Naive thymus-derived CD4-positive, alpha-beta T cell (primary cell): ENCODE data around the gene MYH13. TPM values are rescaled to one million over a fixed set of nuclear protein-coding genes. Genes with fewer than 3 reads are reported as not detected.

Experiments used
- ATAC-seq: fragments of 150-1000 bp; cut with Tn5 transposase; 2 replicates; pipeline ENCODE4 v1.10.0; 2021; ENCODE audit warnings: mild to moderate bottlenecking, moderate library complexity
- CTCF ChIA-PET: fragments of 350-600 bp; sonication (Branson Sonifier 250); formaldehyde crosslinking; loops from one replicate; lab custom pipeline; 2021; ENCODE audit warnings: antibody characterized with exemption; lab: Charles Lee
- POLR2A ChIA-PET: fragments of 350-600 bp; sonication (Branson Sonifier 250); formaldehyde crosslinking; loops from one replicate; lab custom pipeline; 2021; ENCODE audit warnings: antibody characterized with exemption, inconsistent platforms; lab: Charles Lee
- DNase-seq, 9 donors: peaks; one replicate each; pipeline versions ENCODE4 v3.0.0 to v3.0.0-alpha.2; 2020 to 2022; ENCODE audit warnings: mixed read lengths in 1 of 9
- H3K27ac ChIP-seq: one replicate; pipeline ENCODE4 v1.7.0; 2013; ENCODE audit warnings: mild to moderate bottlenecking, low read depth, low read length, moderate library complexity
- H3K27me3 ChIP-seq, 2 donors: one replicate each; pipeline ENCODE4 v1.7.0; 2013; ENCODE audit warnings: low read length in 2 of 2, mild to moderate bottlenecking in 2 of 2, moderate library complexity in 2 of 2; ENCODE audit not compliant: control insufficient read depth in 2 of 2, insufficient read depth in 2 of 2
- H3K36me3 ChIP-seq, 3 experiments: 1 replicate in 2 of 3; 2 replicates in 1 of 3; pipeline ENCODE4 v1.7.0; 2013; ENCODE audit warnings: low read length in 3 of 3, mild to moderate bottlenecking in 3 of 3, moderate library complexity in 1 of 3; ENCODE audit not compliant: insufficient read depth in 3 of 3, control insufficient read depth in 2 of 3
- H3K4me1 ChIP-seq, 2 donors: one replicate each; pipeline ENCODE4 v1.7.0; 2013; ENCODE audit warnings: low read length in 2 of 2, mild to moderate bottlenecking in 2 of 2, moderate library complexity in 1 of 2; ENCODE audit not compliant: control insufficient read depth in 2 of 2, insufficient read depth in 2 of 2
- H3K4me3 ChIP-seq: 2 replicates; pipeline ENCODE4 v1.7.0; 2013; ENCODE audit warnings: mild to moderate bottlenecking, low read length
- H3K9me3 ChIP-seq, 3 experiments: 1 replicate in 2 of 3; 2 replicates in 1 of 3; pipeline ENCODE4 v1.7.0; 2013; ENCODE audit warnings: low read length in 3 of 3; ENCODE audit not compliant: control insufficient read depth in 2 of 3
- H3K27ac Mint-ChIP-seq, 9 donors: one replicate each; pipeline ENCODE4 v1.8.0; 2020 to 2022; ENCODE audit warnings: mixed read lengths in 9 of 9, mild to moderate bottlenecking in 8 of 9, moderate library complexity in 5 of 9, inconsistent platforms in 2 of 9
- H3K27me3 Mint-ChIP-seq, 5 donors: one replicate each; pipeline ENCODE4 v1.8.0; 2021 to 2022; ENCODE audit warnings: mixed read lengths in 5 of 5, mild to moderate bottlenecking in 1 of 5
- H3K36me3 Mint-ChIP-seq, 5 donors: one replicate each; pipeline ENCODE4 v1.8.0; 2020 to 2022; ENCODE audit warnings: mixed read lengths in 5 of 5, mild to moderate bottlenecking in 3 of 5, inconsistent platforms in 1 of 5
- H3K4me1 Mint-ChIP-seq, 7 donors: one replicate each; pipeline ENCODE4 v1.8.0; 2020 to 2022; ENCODE audit warnings: mixed read lengths in 7 of 7, mild to moderate bottlenecking in 3 of 7, inconsistent platforms in 1 of 7
- H3K4me3 Mint-ChIP-seq, 10 donors: one replicate each; pipeline ENCODE4 v1.8.0; 2020 to 2022; ENCODE audit warnings: mild to moderate bottlenecking in 10 of 10, mixed read lengths in 10 of 10, moderate library complexity in 6 of 10, inconsistent platforms in 2 of 10
- H3K9me3 Mint-ChIP-seq, 11 donors: one replicate each; pipeline ENCODE4 v1.8.0; 2020 to 2022; ENCODE audit warnings: mixed read lengths in 11 of 11, mild to moderate bottlenecking in 4 of 11, inconsistent platforms in 1 of 11, moderate library complexity in 1 of 11
- intact Hi-C, 2 donors: fragments of 100-400 bp; cut with micrococcal nuclease; formaldehyde crosslinking; loops; one replicate each; pipeline ENCODE4 v1.15.1; 2023
- polyA plus RNA-seq, 2 donors: library from polyadenylated mRNA; unstranded; fragments of 300-500 nt; fragmentation: Illumina TruSeq; gene quantifications; one replicate each; pipeline ENCODE4 v1.2.3, GENCODE V29; 2021
- total RNA-seq, 6 experiments: library from RNA in 5 of 6; stranded (reverse) in 5 of 6; gene quantifications; 1 replicate in 5 of 6; 2 replicates in 1 of 6; pipeline ENCODE4 v1.2.3 and lab custom pipeline; 2021 to 2026

Gene MYH13
- total RNA-seq (not detected), polyA plus RNA-seq (not detected), total RNA-seq (lab: John Stamatoyannopoulos, UW) (not detected)

GRCh38 chr17:10372906-10373305 is at the start of gene MYH13:
MYH13 (minus strand) TSS chr17:10373006; CDS start chr17:10364530, 8,476 bp downstream.
- Histone ChIP-seq H3K9me3 (no peaks in the 10 kb centered on the region), H3K27ac (no peak within 1 kb of the TSS), H3K4me3 (no peak within 1 kb of the TSS), H3K4me1 (no peaks in the 10 kb centered on the region), H3K27me3 (no peaks in the 10 kb centered on the region), H3K36me3 (no peaks in the 10 kb centered on the region)
- POLR2A ChIA-PET = no interaction called here
- CTCF ChIA-PET = no interaction called here
- peaks cover 0 to 6% (median 0%) of the 10 kb centered on the region in 11 donors for H3K9me3 Mint-ChIP-seq
- intact Hi-C loops = no loop called here
- no peak within 1 kb of the TSS for H3K27ac Mint-ChIP-seq
- DNase-seq = no peak
- H3K27me3 Mint-ChIP-seq = peaks cover 3 to 29% (median 6%) of the 10 kb centered on the region in 5 donors
- no peaks in the 10 kb centered on the region for H3K4me1 Mint-ChIP-seq
- H3K36me3 Mint-ChIP-seq = no peaks in the 10 kb centered on the region
- no peak for ATAC-seq
- no peak within 1 kb of the TSS for H3K4me3 Mint-ChIP-seq

GRCh38 chr17:10421900-10422542 is 49.2 kb upstream of the MYH13 start, which contains the start of gene MYH8:
MYH8 (minus strand) TSS chr17:10421950; CDS start chr17:10420227, 1,723 bp downstream.
- no peaks in the 10 kb centered on the region for H3K36me3 Mint-ChIP-seq
- H3K27ac Mint-ChIP-seq = no peak within 1 kb of the TSS

GRCh38 chr17:10421211-10421610 is 48.4 kb upstream of the MYH13 start:
- H3K9me3 Mint-ChIP-seq = peaks cover 0 to 5% (median 0%) of the 10 kb centered on the region in 11 donors
- ATAC-seq = no peak
- no peaks in the 10 kb centered on the region for H3K27me3 ChIP-seq
- H3K36me3 ChIP-seq = no peaks in the 10 kb centered on the region
- H3K36me3 Mint-ChIP-seq = no peaks in the 10 kb centered on the region
- H3K4me3 ChIP-seq = no peak overlapping the region
- ChIA-PET POLR2A (no interaction called here), CTCF (no interaction called here)
- no peak for DNase-seq
- intact Hi-C loops = no loop called here
- no peaks in the 10 kb centered on the region for H3K4me1 ChIP-seq
- H3K27ac ChIP-seq = no peak overlapping the region
- peaks cover 0 to 2% (median 0%) of the 10 kb centered on the region in 5 donors for H3K27me3 Mint-ChIP-seq
- no peak overlapping the region for H3K27ac Mint-ChIP-seq
- peaks cover 0 to 1% (median 0%) of the 10 kb centered on the region in 7 donors for H3K4me1 Mint-ChIP-seq
- no peak overlapping the region for H3K4me3 Mint-ChIP-seq
- H3K9me3 ChIP-seq = no peaks in the 10 kb centered on the region

More at GRCh38 chr17:10421900-10422542, 49.2 kb upstream of the MYH13 start, which contains the start of gene MYH8:
- CTCF ChIA-PET = no interaction called here
- H3K36me3 ChIP-seq = no peaks in the 10 kb centered on the region
- Mint-ChIP-seq H3K9me3 (peaks cover 0 to 5% (median 0%) of the 10 kb centered on the region in 11 donors), H3K27me3 (peaks cover 0 to 7% (median 0%) of the 10 kb centered on the region in 5 donors), H3K4me3 (no peak within 1 kb of the TSS), H3K4me1 (peaks cover 0 to 1% (median 0%) of the 10 kb centered on the region in 7 donors)
- intact Hi-C loops = no loop called here
- H3K9me3 ChIP-seq = no peaks in the 10 kb centered on the region
- DNase-seq (no peak), ATAC-seq (no peak)
- H3K4me1 ChIP-seq = no peaks in the 10 kb centered on the region
- no peak within 1 kb of the TSS for H3K4me3 ChIP-seq
- POLR2A ChIA-PET = no interaction called here
- no peak within 1 kb of the TSS for H3K27ac ChIP-seq
- no peaks in the 10 kb centered on the region for H3K27me3 ChIP-seq

- POLR2A ChIA-PET = no interaction called here
- Histone ChIP-seq H3K9me3 (no peaks in the 10 kb centered on the region), H3K27ac (no peak overlapping the region), H3K27me3 (no peaks in the 10 kb centered on the region), H3K36me3 (no peaks in the 10 kb centered on the region), H3K4me3 (no peak overlapping the region), H3K4me1 (no peaks in the 10 kb centered on the region)
- peaks cover 0 to 1% (median 0%) of the 10 kb centered on the region in 7 donors for H3K4me1 Mint-ChIP-seq
- no peaks in the 10 kb centered on the region for H3K36me3 Mint-ChIP-seq
- no peak for ATAC-seq
- peaks cover 0 to 6% (median 0%) of the 10 kb centered on the region in 5 donors for H3K27me3 Mint-ChIP-seq
- CTCF ChIA-PET = no interaction called here
- peaks cover 0 to 5% (median 2%) of the 10 kb centered on the region in 11 donors for H3K9me3 Mint-ChIP-seq
- no peak overlapping the region for H3K27ac Mint-ChIP-seq
- intact Hi-C loops = no loop called here
- H3K4me3 Mint-ChIP-seq = no peak overlapping the region
- DNase-seq = no peak
Measured at GRCh38 chr17:10420811-10421210, 48.0 kb upstream of the MYH13 start.

GRCh38 chr17:10417431-10417830 is 44.6 kb upstream of the MYH13 start:
- no peaks in the 10 kb centered on the region for H3K36me3 ChIP-seq
- no peaks in the 10 kb centered on the region for H3K27me3 ChIP-seq
- intact Hi-C loops = no loop called here
- peaks cover 0 to 13% (median 0%) of the 10 kb centered on the region in 5 donors for H3K27me3 Mint-ChIP-seq
- ChIA-PET POLR2A (no interaction called here), CTCF (no interaction called here)
- ATAC-seq = no peak
- H3K4me3 ChIP-seq = no peak overlapping the region
- no peak overlapping the region for H3K4me3 Mint-ChIP-seq
- H3K9me3 ChIP-seq = no peaks in the 10 kb centered on the region
- no peak overlapping the region for H3K27ac ChIP-seq
- peaks cover 0 to 5% (median 2%) of the 10 kb centered on the region in 11 donors for H3K9me3 Mint-ChIP-seq
- no peaks in the 10 kb centered on the region for H3K4me1 ChIP-seq
- H3K27ac Mint-ChIP-seq = no peak overlapping the region
- H3K4me1 Mint-ChIP-seq = peaks cover 0 to 1% (median 0%) of the 10 kb centered on the region in 7 donors
- no peak for DNase-seq
- no peaks in the 10 kb centered on the region for H3K36me3 Mint-ChIP-seq

- Mint-ChIP-seq H3K27ac (no peak overlapping the region), H3K9me3 (peaks cover 0 to 5% (median 2%) of the 10 kb centered on the region in 11 donors)
Measured at GRCh38 chr17:10415161-10415560, 42.4 kb upstream of the MYH13 start.

More at GRCh38 chr17:10415161-10415560, 42.4 kb upstream of the MYH13 start:
- DNase-seq (no peak), ATAC-seq (no peak)
- H3K27ac ChIP-seq = no peak overlapping the region
- Mint-ChIP-seq H3K4me1 (peaks cover 0 to 1% (median 0%) of the 10 kb centered on the region in 7 donors), H3K27me3 (peaks cover 0 to 13% (median 0%) of the 10 kb centered on the region in 5 donors), H3K36me3 (no peaks in the 10 kb centered on the region), H3K4me3 (no peak overlapping the region)
- no peaks in the 10 kb centered on the region for H3K27me3 ChIP-seq
- CTCF ChIA-PET = interaction anchor here (0.6 kb wide), 1 partner anchor 629 kb away, joined by 3 read pairs; no protein-coding TSS in a partner anchor
- no peak overlapping the region for H3K4me3 ChIP-seq
- intact Hi-C loops = no loop called here
- H3K9me3 ChIP-seq = no peaks in the 10 kb centered on the region
- no peaks in the 10 kb centered on the region for H3K4me1 ChIP-seq
- POLR2A ChIA-PET = no interaction called here
- H3K36me3 ChIP-seq = no peaks in the 10 kb centered on the region
